ENCODE measurements around the gene S100B.

The S100B gene

GRCh38 chr21:46626975-46627501 is 22.2 kb upstream of the S100B start:
- DNase-seq = no peak

DNA sequence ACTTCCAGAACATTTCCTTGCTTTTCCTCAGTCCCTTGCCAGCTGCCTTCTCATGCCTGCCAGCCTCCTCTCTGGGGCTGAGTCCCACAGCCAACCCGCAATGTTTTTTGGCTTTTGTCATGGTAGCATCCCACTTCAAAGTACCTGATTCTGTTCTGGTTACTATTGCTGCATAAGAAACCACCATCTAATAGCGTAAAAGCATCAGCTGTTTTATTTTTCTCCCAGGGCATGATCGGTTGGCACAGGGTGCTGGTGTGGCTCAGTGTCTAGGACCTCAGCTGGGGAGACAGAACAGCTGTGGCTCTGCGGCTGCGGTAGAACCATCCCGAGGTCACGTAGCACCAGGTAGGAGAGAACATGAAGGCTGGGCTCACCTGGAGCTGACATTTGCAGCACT is 21.7 kb upstream of the S100B start:
- no peak for DNase-seq

DNA sequence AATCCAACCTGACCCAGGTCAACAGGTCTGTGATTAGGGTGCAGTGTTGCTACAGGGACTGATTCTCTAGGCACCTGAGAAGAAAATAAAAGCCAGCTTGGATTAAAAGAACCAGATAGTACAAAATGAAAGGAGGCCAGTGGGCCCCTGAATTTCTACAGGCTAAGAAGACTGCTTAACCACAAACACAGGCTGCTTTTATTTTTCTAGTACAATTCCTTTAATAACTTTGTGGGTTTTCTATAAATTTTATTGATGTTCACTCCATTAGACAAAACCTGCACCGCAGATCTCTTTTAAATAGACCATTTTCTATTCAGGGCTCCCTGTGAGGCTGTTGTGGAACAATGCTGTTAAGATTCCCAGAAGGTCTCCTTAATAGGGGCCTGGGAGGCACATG is 20.9 kb upstream of the S100B start:
- no peak for DNase-seq

- DNase-seq = no peak
Measured at GRCh38 chr21:46624050-46624449, 19.2 kb upstream of the S100B start.

GRCh38 chr21:46622226-46622625 is 17.3 kb upstream of the S100B start:
- DNase-seq = peak; percentile 74 to 80

DNA sequence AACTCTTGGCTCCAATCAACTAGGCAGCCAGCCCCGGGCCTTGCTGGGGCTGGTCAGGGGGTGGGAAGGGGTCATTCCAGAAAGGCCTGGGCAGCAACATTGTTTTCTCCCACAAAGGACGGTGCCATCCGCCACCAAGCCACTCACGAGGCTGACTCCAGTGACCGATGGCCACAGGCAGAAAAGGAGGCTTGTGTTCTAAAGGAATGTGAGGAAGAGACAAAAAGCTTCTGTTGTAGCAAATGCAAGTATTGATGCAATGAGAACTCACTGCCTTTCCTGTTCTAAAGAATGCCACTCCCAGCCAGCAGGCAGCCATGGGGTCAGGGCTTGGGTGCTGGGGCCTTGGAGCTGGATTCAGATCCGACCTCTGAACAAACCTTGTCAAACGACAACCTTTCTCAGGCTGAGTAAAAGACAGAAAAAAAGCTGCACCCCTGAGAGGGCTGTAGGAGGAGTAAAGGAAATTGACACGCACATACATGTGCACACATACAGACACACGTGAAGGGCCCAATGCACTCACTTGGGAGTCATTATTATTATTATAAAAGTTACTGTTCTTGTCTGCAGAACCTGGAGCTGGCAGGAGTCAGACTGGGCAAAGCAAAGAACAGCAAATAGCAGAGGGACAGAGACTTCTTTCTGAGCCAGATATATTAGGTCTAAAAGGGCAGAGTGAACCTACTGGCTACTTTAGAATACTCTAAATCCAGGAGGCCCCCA is 16.7 kb upstream of the S100B start:
- DNase-seq = no peak

DNA sequence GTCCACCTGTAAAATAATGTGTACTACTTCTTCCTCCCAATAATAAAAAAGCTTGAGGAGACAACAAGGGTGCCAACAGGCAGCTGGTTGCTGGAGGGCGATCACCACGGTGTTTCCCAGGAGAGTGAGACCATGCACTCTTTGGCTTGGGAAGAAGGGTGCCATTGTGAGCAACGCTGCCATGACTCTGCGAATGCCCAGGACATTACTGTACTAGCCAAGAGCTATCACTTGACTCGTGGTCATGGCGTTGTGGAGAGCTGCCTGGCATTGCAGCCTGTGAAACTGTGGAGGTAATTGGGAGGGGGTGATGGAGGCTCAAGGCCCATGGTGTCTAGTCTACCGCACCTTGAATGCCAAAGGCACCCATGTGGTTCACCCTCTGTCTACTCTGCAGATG is 16.0 kb upstream of the S100B start:
- DNase-seq = no peak

DNA sequence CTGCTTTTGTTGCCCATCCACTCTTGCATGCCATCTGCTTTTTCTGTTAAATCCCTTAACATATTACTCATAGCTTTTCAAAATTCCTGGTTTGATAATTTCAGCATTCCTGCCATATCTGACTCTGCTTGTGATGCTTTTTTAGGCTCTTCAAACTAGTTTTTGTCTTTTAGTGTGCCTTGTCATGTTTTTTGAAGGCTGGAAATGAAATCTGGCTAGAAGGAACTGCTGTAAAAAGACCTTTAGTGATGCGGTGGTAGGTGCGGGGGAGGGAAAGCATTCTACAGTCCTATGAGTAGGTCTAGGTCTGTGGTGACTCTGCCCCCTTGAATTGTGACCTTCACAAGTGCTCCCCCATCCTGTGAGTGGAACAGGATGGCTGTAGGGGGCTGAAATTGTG is 15.0 kb upstream of the S100B start:
- no peak for DNase-seq

DNA sequence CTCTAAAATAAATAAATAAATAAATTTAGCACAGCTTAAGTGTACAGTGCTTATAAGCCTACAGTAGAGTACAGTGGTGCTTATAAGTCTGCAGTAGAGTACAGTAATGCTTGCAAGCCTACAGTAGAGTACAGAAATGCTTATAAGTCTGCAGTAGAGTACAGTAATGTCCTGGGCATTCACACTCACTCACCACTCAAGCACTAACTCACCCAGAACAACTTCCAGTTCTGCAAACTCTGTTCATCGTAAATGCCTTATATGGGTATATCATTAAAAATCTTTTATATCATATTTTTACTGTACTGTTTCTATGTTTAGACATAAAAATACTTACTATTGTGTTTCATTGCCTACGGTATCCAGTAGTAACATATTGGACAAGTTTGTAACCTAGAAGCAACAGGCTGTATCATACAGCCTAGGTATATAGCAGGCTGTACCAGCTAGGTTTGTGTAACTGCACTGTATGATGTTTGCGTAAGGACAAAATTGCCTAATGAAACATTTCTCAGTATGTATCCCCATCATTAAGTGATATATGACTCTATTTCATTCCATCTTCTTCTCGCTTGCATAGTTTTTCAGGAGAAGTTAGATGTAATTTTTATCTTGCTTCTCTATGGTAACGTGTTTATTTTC is 14.0 kb upstream of the S100B start:
- peak; percentile 27 to 31 for DNase-seq

DNA sequence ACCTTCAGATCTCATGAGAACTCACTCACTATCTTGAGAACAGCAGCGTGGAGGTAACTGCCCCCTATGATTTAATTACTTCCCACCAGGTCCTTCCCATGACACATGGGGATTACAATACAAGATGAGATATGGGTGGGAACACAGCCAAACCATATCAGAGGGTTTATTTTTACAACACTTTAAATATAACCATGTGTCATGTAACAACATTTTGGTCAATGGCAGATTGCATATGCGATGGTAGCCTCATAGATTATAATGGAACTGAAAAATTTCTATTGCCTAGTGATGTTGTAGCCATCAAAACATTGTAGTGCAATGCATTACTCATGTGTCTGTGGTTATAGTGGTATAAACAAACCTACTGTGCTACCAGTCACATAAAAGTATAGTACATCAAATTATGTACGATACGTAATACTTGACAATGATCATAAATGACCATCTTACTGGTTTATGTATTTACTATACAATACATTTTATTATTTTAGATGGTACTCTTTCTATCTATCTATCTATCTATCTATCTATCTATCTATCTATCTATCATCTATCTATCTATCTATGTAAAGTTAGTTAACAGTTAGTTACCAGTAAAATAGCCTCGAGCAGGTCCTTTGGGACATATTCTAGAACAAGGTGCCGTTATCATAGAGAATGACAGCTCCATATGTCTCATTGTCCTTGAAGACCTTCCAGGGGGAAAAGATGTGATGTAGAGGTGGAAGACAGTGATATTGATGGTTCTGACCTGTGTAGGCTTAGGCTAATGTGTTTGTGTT is 12.6 kb upstream of the S100B start:
- no peak for DNase-seq

DNA sequence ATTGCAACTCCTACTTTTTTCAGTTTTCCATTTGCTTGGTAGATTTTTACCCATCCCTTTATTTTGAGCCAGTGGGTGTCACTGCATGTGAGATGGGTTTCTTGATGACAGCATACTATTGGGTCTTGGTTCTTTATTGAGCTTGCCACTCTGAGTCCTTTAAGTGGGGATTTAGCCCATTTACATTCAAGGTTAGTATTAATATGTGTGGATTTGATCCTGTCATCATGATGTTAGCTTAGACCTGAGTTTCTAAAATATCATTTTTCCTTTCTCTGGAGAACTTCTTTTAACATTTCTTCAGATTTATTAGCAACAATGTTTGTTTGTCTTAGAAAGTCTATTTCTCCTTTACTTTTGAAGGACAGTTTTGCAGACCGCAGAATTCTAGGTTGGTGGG is 11.8 kb upstream of the S100B start:
- DNase-seq = no peak

GRCh38 chr21:46616050-46616449 is 11.2 kb upstream of the S100B start:
- no peak for DNase-seq

GRCh38 chr21:46613391-46613790 is 8.5 kb upstream of the S100B start:
- DNase-seq = no peak

DNA sequence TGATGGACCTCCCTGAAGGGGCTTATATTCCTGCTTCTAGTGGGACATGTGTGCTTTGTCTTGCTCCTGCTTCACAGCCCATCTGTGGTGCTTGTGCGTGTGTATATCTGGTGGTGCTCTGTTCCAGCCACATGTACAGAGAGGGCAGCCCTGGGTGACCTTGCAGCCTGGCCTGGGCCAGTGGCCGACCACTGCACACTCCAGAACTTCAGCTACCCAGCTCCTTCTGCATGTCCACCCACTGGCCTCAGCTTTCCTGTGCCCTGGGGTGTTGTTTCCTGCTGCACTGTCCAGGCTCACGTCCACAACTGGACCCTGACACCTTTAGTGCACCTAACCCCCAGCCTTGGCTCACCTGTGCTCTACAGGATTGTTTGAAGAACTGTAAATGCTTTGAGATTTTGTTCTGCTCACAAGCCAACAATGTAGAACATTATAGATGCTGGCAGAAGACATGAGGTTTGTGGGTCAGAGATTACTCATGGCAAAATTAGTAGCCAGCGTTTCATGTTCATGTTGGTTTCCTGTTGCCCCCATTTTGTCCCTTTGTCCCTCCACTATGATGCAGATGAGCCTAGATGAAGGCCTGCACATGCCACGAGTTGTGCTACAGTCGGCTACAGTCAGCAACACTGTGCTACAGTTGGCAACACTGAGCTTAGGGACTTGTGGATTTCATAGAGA is 5.3 kb upstream of the S100B start:
- DNase-seq = no peak

DNA sequence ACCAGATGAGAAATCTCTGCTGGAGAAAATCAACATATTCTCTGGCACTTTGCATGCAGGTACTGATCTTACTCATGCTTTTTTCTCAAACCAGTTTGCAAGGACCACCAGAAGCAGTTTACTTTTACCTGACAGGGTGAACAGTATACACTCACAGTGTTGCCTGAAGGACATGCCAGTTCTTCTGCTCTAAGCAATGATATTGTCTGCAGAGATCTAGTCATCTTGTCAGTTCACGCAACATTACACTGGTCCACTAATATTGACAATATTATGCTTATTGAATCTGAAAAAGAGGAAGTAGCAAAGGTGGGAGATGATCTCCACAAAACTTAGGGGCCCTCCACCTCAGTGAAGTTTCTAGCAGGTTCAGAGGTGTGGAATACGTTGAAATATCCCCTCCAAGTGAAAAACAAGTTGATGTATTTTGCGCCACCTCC is 3.8 kb upstream of the S100B start:
- DNase-seq = no peak

- DNase-seq = no peak
Measured at GRCh38 chr21:46607636-46608035, 2.8 kb upstream of the S100B start.

DNA sequence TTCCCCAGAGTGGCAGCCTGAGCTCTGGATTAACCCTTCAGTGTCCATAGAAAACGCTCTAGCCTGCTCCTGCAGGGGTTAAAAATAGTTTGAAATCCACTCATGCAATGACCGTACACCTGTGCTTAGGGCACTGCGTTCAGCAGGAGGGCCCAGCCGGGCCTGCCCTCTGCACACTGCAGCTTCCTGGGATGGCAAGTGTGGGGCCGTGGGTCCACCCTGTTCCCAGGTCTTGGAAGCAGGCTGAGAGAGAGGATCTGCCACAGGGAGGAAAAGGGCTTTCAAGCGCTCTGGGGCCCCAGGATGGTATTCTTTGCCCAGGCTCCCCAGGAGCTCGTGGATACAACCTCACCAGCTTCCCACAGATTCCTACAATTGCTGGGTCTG is 1.5 kb upstream of the S100B start:
- no peak for DNase-seq

- peak; percentile 85 to 93 for DNase-seq
Measured at GRCh38 chr21:46605767-46606426, 1.0 kb upstream of the S100B start.

GRCh38 chr21:46604329-46604974 is 430 bp downstream of the S100B start:
- no peak for DNase-seq

- no peak for DNase-seq
Measured at GRCh38 chr21:46603228-46603627, 1.7 kb downstream of the S100B start.

GRCh38 chr21:46600978-46601377 is 3.9 kb downstream of the S100B start:
- no peak for DNase-seq

GRCh38 chr21:46600305-46600704 is 4.6 kb downstream of the S100B start:
- no peak for DNase-seq
